GM19468 (cell line): ENCODE data around the gene DGKI.

Experiments
- ATAC-seq: cut with Tn5 transposase; IDR thresholded peaks from one replicate; pipeline ENCODE4 v1.9.1; 2021; ENCODE audit warnings: mild to moderate bottlenecking, moderate library complexity, moderate number of reproducible peaks; ENCODE audit not compliant: unreplicated experiment; ENCODE audit errors: extremely low read depth

The DGKI gene

GRCh38 chr7:137846827-137847567 lies at the start of gene DGKI:
DGKI (minus strand) TSS chr7:137846974.
- ATAC-seq = no peak

GRCh38 chr7:137895301-137896221 lies 48.8 kb upstream of the DGKI start:
- ATAC-seq = peak; percentile 25

GRCh38 chr7:137893143-137893742 lies 46.5 kb upstream of the DGKI start:
- ATAC-seq = no peak

DNA sequence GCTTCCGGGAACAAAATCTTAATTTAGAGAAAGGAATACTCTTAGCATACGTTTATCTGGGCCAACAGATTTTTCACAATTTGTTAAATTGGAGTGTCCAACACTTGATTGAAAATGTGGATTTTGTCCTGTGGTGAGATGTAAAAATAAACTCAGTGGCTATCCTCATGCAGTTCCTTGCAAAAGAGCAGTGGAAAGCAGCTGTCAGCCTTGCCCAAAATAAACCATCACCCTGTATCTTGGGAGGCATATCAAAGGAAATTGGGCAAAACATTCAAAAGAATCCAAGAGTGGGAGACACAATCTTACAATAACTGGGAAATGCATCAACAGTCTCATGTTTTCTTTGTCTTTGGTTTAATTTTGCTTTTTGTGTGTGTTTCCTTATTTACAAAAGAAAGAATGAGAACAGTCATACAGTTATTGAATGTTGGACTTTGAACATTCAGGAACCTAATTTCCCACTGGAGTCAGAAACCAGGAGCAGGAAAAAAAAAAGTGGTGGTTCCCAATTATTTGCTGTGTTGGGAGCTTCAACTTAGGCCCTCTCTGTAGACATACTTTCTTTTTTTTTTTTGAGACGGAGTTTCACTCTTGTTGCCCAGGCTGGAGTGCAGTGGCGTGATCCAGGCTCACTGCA lies 44.4 kb upstream of the DGKI start:
- ATAC-seq = no peak

DNA sequence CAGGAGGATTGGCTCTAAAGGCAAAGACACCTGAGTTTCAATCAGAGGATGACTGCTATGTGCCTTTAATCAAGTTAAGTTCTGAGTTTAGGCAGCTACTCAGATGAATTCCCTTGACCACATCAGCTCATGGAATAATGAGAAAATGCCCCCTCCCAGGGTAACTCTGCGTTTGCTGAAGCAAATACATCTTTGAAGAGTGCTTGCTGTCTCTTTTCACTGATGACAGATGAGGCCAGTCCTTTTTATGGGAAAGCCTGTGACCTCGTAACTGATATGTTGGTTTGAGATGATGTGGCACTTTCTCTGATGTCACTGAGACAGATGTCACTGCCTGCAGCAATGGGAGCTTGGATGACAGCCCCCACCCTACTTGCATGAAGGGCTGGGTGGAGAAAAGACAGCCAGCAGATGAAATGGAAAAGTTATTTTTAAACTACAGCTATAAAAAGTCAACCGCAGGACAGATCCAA lies 43.7 kb upstream of the DGKI start:
- ATAC-seq = no peak

DNA sequence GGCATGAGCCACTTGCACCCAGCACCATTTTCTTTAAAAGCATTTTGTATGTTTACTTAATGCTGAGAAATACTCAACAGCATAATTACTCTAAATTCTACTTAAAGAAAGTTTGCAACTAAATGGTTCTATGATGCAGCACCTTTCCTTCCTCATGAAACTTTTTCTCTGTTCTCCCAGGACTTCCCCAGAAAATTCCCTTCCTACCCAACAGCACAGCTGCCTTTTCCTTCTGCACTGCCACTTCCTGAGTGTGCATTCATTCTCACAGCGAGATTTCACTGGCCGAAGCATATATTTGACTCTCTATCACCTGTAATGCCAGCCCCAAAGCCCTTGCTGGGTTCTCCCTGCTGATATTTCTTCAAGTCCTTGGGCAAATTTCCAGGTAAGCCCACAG lies 41.5 kb upstream of the DGKI start:
- ATAC-seq = no peak

- no peak for ATAC-seq
Measured at GRCh38 chr7:137886746-137887145, 40.0 kb upstream of the DGKI start.

- ATAC-seq = no peak
Measured at GRCh38 chr7:137886281-137886680, 39.5 kb upstream of the DGKI start.

- no peak for ATAC-seq
Measured at GRCh38 chr7:137885678-137886077, 38.9 kb upstream of the DGKI start.

DNA sequence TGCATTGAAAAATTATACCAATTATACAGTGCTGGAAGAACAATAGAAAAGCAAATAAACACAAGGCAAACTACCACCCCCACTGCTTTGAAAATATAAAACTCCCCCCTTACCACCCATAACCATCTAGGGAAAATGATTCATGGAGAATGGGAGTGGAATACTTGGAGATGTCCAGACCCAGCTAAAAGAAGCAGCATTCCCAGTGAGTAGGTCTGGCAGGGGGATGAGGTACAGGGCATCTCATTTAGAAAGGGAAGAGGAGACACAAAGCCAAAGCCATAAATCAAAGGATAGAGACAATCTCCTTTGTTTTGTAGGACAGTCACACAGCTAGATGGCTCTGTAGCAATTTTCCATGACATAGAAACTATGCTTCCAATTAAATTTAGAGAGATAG lies 36.0 kb upstream of the DGKI start:
- ATAC-seq = no peak

DNA sequence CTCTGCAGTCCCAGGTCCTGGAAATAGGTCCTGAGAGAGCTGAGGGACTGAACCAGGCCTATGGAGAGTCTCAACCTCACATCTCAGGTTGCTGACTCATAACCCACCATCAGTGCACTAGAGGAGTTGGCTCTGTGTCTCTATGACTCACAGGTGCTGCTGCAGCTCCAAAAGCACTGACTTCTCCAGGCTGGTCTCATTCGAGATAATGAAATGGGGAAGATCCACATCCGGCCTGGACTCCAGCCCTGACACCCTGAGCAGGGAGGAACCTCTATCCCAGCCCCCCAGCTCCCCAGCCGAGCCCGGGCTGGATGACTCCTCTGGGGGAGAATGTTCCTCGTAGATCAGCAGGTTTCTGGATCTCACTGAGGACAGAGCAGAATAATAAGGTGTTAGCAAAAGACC lies 35.5 kb upstream of the DGKI start:
- peak; percentile 76 for ATAC-seq

DNA sequence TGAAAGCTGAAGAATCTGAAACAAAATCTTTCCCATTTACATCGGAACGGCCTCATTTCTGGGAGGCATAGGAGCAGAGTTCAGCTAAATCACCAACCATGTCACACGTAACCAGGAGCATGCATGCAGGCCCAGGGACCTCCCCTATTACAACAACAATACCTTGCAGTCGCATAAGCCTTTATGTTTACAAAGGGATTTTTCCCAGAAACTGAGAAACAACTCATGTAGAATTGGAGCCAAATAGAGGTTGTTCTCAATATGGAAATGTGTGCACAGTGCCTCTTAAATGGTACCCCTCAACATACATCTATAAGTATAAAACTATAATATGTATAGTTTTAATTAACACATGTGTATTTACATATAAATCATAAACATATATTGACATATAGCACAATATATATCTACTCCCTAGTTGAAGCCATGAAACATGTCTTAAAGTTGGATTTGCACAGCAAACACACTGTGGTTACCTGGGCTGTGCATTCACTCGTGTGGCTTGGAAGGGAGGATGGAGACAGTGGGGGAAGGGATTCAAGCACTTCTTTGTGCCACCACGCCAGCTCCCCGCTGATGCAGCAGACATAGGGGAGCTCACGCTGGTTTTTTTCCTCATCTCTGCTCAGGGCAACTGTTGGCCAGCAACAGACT lies 35.0 kb upstream of the DGKI start:
- ATAC-seq = no peak

- no peak for ATAC-seq
Measured at GRCh38 chr7:137880432-137880831, 33.7 kb upstream of the DGKI start.

GRCh38 chr7:137879357-137880158 lies 32.8 kb upstream of the DGKI start:
- no peak for ATAC-seq

GRCh38 chr7:137878333-137878961 lies 31.7 kb upstream of the DGKI start:
- no peak for ATAC-seq

DNA sequence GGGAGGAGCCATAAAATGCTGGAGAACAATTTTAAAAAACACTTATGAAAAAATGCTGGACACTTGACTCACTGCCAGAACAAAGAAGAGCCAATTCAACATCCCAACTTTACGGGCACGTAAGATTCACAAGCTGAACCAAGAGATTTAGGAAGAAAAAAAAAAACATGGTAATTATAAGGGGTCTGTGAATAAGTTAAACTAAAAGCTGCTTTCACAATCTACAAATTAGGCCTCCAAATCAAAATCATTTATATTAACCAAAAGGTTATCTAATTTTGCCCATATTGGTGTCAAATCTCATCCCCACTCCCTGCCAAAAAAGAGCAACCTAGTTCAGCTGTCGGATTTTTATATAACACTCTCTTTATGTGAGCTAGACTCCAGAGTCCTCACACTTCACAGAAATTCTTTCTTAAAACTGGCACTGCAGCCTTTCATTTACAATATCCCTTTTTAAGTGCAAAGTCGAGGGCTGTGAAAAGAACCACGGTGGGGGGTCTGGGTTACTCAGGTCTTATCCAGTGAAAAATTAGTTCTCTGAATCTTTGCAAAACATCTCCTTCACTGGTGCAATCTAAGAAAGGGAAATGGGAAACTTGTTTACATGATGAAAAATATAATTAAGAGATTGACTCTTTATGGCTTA lies 30.4 kb upstream of the DGKI start:
- ATAC-seq = no peak

- ATAC-seq = no peak
Measured at GRCh38 chr7:137875746-137876145, 29.0 kb upstream of the DGKI start.
